PFSK-1 (cell line): ENCODE results near the gene ARHGAP9.

Source experiments
- POLR2AphosphoS5 ChIP-seq: IDR thresholded peaks from 2 replicates; pipeline ENCODE4 v1.6.1; 2012; ENCODE audit warnings: low read depth, mild to moderate bottlenecking, control low read depth, low read length, moderate library complexity
- SIN3A ChIP-seq: IDR thresholded peaks from 2 replicates; pipeline ENCODE4 v1.6.1; 2012; ENCODE audit warnings: mild to moderate bottlenecking, low read length, moderate library complexity, borderline replicate concordance; ENCODE audit not compliant: insufficient read depth
- TAF1 ChIP-seq: IDR thresholded peaks from 2 replicates; pipeline ENCODE4 v1.6.1; 2012; ENCODE audit warnings: low read length, control low read depth, borderline replicate concordance; ENCODE audit not compliant: insufficient read depth
- TF ChIP-seq, protein P1 (sequence below), 2 experiments: IDR thresholded peaks; 2 replicates each; pipeline versions ENCODE4 v1.6.1 to v1.8.0; 2011 to 2012; ENCODE audit warnings: low read depth in 2 of 2, low read length in 2 of 2, control low read depth in 1 of 2, inconsistent platforms in 1 of 2, mild to moderate bottlenecking in 1 of 2, moderate library complexity in 1 of 2; ENCODE audit not compliant: insufficient read depth in 1 of 2

GRCh38 chr12:57520053-57520818, 40.6 kb upstream of the ARHGAP9 start, which contains the start of gene DDIT3:
- TF ChIP-seq POLR2AphosphoS5 (peak; percentile 99), SIN3A (peak; percentile 73; the same call in 1 of the 2 replicates), TAF1 (peak; percentile 98)
- TF ChIP-seq, protein P1, sequence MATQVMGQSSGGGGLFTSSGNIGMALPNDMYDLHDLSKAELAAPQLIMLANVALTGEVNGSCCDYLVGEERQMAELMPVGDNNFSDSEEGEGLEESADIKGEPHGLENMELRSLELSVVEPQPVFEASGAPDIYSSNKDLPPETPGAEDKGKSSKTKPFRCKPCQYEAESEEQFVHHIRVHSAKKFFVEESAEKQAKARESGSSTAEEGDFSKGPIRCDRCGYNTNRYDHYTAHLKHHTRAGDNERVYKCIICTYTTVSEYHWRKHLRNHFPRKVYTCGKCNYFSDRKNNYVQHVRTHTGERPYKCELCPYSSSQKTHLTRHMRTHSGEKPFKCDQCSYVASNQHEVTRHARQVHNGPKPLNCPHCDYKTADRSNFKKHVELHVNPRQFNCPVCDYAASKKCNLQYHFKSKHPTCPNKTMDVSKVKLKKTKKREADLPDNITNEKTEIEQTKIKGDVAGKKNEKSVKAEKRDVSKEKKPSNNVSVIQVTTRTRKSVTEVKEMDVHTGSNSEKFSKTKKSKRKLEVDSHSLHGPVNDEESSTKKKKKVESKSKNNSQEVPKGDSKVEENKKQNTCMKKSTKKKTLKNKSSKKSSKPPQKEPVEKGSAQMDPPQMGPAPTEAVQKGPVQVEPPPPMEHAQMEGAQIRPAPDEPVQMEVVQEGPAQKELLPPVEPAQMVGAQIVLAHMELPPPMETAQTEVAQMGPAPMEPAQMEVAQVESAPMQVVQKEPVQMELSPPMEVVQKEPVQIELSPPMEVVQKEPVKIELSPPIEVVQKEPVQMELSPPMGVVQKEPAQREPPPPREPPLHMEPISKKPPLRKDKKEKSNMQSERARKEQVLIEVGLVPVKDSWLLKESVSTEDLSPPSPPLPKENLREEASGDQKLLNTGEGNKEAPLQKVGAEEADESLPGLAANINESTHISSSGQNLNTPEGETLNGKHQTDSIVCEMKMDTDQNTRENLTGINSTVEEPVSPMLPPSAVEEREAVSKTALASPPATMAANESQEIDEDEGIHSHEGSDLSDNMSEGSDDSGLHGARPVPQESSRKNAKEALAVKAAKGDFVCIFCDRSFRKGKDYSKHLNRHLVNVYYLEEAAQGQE (IDR thresholded peaks at IDR 0.05; ENCODE audit: insufficient read depth in 1 of 2, low read depth in 2 of 2, low read length in 2 of 2) = peak in 1 of 2 experiments; percentile 56; a peak in 1 of 4 replicates
